ENCODE data around the gene ZNF830.
"Not testable (repeated sequence)": the region's sequence is repeated elsewhere in the genome, so short reads cannot be mapped to it uniquely, and the experiment has no call there.

The ZNF830 gene

GRCh38 chr17:34999456-34999855, 38.1 kb downstream of the ZNF830 start:
- no peak overlapping the region for H3K4me3 ChIP-seq (ENCODE audit: low read depth, low read length)
- no peak for TF ChIP-seq CTCF (IDR thresholded peaks at IDR 0.05; ENCODE audit: low read depth, low read length, missing control alignments)
- no peak for DNase-seq (ENCODE audit: low read depth)

DNA sequence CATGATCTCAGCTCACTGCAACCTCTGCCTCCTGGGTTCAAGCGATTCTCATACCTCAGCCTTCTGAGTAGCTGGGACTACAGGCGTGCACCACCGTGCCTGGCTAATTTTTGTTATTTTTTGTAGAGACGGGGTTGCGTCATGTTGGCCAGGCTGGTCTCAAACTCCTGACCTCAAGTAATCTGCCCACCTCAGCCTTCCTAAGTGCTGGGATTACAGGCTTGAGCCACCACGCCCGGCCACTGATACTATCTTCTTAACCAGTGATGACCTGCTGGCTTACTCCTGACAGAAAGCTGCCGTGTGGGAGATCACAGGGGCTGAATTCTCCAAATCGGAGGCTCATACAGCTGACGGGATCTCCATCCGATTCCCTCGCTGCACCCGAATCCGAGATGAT, 39.6 kb downstream of the ZNF830 start:
- H3K4me3 ChIP-seq (ENCODE audit: low read depth, low read length); DNase-seq (ENCODE audit: low read depth): not testable (repeated sequence)

GRCh38 chr17:35001549-35001948, 40.2 kb downstream of the ZNF830 start:
- no peak for TF ChIP-seq CTCF (IDR thresholded peaks at IDR 0.05; ENCODE audit: low read depth, low read length, missing control alignments)
- no peak for DNase-seq (ENCODE audit: low read depth)
- H3K4me3 ChIP-seq (ENCODE audit: low read depth, low read length), result no peak overlapping the region

GRCh38 chr17:35002876-35003551, 41.7 kb downstream of the ZNF830 start:
- no peak for DNase-seq (ENCODE audit: low read depth)
- H3K4me3 ChIP-seq (ENCODE audit: low read depth, low read length), result no peak overlapping the region
- no peak for TF ChIP-seq CTCF (IDR thresholded peaks at IDR 0.05; ENCODE audit: low read depth, low read length, missing control alignments)

DNA sequence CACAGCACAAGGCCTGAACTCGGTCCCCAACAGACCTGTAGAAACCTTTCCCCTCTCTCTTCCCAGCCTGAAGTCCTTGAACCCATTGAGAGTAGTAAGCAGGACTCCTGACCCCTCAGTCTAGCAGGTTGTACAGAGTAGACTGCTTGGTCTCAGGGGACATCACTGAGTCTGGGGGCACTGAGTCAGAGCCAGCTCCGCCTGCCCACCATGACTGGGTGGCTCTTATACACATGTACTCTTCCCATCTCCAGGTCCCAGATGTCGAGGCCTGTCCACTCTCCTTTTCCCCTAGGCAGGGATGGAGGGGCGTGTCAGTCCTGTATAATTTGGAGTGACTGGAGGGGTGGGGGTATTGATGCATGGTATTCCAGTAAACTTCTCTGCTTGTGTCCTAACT, 42.4 kb downstream of the ZNF830 start:
- H3K4me3 ChIP-seq (ENCODE audit: low read depth, low read length), result no peak overlapping the region
- TF ChIP-seq CTCF (IDR thresholded peaks at IDR 0.05; ENCODE audit: low read depth, low read length, missing control alignments), result no peak
- DNase-seq (ENCODE audit: low read depth), result no peak

- TF ChIP-seq CTCF (IDR thresholded peaks at IDR 0.05; ENCODE audit: low read depth, low read length, missing control alignments), result no peak
- DNase-seq (ENCODE audit: low read depth), result no peak
- no peak overlapping the region for H3K4me3 ChIP-seq (ENCODE audit: low read depth, low read length)
These were observed 45.0 kb downstream of the ZNF830 start for GRCh38 chr17:35006345-35006744.

DNA sequence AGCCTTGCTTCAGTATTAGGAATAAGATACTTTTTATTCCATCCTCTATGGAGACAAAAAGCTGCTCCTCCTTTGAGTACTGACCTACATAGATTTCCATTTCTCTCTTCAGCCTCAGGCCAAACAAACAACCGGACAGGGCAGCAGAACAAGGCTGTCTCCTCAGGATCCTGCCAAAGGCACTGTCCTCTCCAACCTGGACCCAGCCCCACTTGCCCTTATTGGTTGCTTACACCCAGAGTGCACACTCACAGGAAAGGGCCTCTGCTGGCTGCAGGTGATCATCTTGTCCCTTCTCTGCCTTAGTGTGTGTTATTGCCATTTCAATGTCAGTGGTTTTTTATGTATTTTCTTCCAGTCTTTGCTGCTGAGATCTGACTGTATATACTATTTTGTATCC, 45.6 kb downstream of the ZNF830 start:
- no peak for DNase-seq (ENCODE audit: low read depth)
- H3K4me3 ChIP-seq (ENCODE audit: low read depth, low read length), result no peak overlapping the region
- TF ChIP-seq CTCF (IDR thresholded peaks at IDR 0.05; ENCODE audit: low read depth, low read length, missing control alignments), result no peak
